IPS DF 4.7 (cell line): Measurements from ENCODE around the gene RPS8.
A peak's percentile ranks its signal among the peaks of the same experiment; 100 is the strongest.
"Not testable (repeated sequence)": the region's sequence is repeated elsewhere in the genome, so short reads cannot be mapped to it uniquely, and the experiment has no call there.

ENCODE experiments used
- DNase-seq: peaks from one replicate; pipeline ENCODE4 v3.0.0-alpha.2; 2013; ENCODE audit warnings: low spot score; ENCODE audit errors: extremely low read depth

Gene RPS8

GRCh38 chr1:44775078-44775929 lies at the start of gene RPS8:
RPS8 (plus strand) TSS chr1:44775540; CDS start chr1:44775597, 57 bp downstream.
- DNase-seq = peak; percentile 78

DNA sequence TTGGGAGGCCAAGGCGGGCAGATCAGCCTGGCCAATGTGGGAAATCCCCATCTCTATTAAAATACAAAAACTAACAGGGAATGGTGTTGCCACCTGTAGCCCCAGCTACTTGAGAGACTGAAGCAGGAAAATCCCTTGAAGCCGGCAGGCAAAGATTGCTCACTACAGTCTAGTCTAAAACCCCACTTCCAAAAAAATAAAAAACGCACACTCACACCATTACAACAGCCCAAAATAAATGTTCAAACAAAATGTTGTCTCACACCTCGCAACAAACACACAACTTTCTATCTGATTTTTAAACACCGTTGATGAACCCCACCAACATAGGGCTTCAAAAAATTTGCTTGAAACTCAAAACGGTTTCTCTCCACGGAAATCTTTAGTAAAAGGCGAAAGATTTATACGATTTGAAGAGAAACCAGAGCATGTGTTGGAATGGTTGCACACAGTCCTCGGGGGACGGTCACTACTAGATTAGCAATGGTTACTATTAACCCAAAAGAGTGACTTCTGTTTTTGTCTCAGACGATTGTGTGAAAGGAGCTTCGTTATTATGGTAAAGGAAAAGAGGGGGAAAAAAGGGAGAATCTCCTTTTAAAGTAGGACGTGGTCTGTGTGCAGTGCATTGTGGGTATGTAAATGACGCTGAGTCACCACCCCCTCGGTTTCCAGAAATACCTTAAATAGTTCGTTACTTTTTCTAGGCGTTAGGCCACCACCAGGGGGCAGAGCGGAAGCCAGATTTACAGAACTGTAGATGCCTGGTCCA lies 44.4 kb upstream of the RPS8 start, which contains the start of gene RNU5D-1:
Gene RNU5D-1, minus strand, starts transcription at position 430 of the 772 bp plus-strand sequence.
- peak; percentile 90 for DNase-seq

DNA sequence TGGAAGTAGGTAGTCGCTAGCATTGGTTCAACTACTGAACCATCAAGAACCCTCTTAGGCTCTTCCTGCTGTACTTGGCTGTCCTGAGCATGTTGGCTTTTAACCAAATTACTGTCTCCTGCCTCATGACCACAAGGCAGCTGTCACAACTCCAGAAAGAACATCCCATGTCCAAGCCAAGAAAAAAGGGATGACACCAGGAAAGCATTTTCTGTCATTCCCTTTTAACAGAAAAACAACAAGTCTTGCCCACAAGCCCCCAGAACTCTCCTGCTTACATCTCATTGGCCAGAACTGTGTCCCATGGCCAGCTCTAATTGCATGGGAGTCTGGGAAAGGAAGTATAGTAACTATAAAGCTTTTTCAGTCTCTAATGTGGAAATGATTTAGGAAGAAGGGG lies 42.0 kb upstream of the RPS8 start:
- DNase-seq = no peak

DNA sequence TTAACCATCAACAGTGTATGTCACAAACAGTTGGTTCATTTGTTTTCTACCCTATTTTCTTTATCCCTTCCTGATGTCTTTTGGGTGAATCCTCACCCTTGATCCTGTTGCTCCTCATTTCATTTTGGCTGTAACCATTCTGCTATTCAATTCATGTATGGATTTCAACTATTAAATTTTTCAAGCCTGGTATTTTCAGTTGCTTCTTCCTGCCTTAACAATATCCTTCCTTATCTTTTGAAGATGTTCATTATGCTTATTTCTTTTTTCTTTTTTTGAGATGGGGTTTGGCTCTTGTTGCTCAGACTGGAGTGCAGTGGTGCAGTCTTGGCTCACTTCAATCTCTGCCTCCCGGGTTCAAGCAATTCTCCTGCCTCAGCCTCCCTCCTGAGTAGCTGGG lies 41.6 kb upstream of the RPS8 start:
- DNase-seq = no peak

DNA sequence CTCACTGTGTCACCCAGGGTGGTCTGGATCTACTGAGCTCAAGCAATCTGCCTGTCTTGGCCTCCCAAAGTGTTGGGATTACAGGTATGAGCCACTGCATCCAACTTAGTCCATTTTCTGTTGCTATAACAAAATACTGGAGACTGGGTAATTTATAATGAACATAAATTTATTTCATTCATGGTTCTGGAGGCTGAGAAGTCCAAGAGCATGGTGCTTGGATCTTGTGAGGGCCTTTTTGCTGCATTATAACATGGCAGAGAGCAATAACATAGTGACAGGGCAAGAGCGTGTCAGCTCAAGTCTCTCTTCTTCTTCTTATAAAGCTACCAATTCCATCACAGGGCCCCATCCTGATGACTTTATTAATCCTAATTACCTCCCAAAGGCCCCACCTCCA lies 39.3 kb upstream of the RPS8 start:
- DNase-seq = no peak

- not testable (repeated sequence) for DNase-seq
Measured at GRCh38 chr1:44738953-44739306, 36.4 kb upstream of the RPS8 start.

DNA sequence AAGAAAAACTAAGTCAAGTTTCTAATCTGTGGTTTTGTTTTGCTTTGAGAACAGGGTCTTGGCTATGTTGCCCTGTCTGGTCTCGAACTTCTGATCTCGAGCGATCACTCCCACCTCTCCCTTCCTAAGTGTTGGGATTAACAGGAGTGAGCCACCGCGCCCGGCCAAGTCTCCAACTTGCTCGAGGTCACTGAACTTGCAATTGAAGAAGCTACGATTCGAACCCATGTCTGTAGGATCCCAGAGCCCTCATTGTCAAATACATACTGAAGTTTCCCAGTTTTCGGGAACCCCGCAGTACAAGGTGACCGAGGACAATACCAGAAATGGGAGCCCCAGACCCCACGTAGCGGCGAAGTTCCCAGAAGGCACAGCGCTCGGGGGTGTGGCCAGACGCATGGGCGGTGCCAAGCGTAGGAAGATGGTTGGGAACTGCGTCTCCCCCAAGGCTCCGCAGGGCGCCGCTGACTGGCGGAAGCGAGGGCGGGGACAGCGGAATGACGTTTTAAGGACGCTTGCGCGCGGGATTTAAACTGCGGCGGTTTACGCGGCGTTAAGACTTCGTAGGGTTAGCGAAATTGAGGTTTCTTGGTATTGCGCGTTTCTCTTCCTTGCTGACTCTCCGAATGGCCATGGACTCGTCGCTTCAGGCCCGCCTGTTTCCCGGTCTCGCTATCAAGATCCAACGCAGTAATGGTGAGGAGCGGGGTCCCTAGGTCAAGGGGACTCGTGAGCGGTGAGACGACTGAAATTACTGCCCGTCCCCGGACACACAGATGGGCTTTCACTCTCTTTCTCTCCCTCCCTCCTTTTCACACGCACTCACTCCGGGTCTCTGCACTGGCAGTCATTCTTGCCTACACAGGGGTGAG lies 35.8 kb upstream of the RPS8 start, which contains the start of gene KIF2C:
Gene KIF2C, plus strand, starts transcription at position 531 of the 872 bp plus-strand sequence. Its CDS starts 96 bp downstream, at position 627.
- peak; percentile 92 for DNase-seq

DNA sequence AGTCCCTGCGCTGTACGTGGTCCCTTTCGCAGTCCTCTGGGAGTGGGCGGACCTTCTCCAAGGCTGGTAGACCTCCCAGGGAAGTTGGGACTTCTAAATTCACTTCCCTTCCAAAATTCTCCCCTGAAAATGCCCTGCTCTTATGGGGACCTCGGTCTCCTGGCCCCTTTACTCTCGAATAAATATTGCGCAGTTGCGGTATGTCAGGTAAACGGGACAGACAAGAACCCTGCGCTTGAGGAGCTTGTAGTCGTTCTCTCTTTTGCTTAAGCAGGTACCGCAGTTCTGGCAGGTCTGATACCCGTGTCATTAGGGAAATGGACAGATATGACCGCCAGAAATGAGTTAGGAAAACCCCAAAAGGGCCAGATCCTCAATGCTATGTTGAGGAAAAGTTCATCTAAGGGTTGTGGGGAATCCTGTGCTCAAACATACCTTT lies 35.1 kb upstream of the RPS8 start:
- DNase-seq = no peak

DNA sequence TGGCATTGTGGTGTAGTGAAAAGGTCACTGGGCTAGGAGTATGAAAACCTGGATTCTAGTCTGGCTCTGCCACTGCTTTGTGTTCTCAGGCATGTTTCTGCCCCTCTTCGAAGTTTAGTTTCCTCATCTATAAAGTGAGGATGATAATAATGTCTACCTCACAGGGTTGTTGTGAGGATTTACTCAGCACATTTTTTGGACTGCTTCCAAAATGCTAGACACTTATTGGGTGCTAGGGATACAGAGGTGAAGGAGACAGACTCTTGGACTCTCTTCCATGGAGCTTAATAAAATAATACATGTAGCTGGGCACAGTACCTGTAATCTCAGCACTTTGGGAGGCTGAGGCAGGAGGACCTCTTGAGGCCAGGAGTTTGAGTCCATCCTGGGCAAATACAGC lies 32.1 kb upstream of the RPS8 start:
- no peak for DNase-seq

GRCh38 chr1:44747878-44748277 lies 27.5 kb upstream of the RPS8 start:
- DNase-seq = no peak

DNA sequence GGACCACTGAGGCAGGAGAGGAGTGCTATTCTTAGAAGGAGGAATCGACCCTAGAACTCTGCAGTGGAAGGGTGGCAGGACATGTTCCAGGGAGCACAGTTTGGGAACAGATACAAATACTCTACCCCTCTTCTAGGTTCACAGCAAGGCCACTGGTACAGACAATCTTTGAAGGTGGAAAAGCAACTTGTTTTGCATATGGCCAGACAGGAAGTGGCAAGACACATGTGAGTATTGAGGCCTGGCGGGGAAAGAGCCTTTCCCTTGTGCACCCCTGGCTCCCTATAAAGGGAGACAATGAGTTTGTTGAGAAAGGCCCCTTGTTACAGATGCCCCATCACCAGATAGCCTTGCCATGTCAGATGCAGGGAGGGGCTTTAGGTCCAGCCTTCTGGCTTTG lies 17.9 kb upstream of the RPS8 start:
- DNase-seq = no peak

- no peak for DNase-seq
Measured at GRCh38 chr1:44759077-44759476, 16.3 kb upstream of the RPS8 start.

DNA sequence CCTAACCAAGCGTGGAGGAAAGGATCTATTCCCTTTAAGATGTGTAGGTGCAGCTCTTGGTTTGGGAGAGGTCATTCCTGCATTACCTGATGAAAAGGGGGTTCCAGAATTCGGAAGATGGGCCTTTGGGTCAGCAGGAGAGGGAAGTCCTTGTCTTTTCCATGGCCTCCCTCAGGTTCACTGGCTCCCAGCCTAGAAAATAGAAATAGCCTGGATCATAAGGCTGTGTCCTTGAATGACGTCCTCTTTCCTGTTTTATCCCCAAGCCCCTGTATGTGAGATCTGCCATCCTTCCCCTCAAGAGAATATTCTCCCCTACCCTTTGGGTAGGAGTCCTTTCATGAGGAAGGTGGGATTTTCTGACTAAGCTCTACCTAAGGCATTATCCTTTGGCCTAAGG lies 14.5 kb upstream of the RPS8 start:
- no peak for DNase-seq

DNA sequence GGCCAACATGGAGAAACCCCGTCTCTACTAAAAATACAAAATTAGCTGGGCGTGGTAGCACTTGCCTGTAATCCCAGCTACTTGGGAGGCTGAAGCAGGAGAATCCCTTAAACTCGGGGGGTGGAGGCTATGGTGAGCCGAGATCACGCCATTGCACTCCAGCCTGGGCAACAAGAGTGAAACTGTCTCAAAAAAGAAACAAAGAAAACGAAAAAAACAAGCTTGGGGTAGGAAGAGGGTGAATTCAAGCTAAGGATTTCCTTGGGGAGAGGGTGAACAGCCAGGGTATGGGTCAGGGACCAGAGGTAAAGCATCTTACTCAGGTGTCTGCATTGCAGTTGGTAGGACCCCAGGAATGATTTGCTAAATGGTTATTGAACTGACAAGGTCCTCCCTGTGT lies 8.9 kb upstream of the RPS8 start:
- not testable (repeated sequence) for DNase-seq

- DNase-seq = no peak
Measured at GRCh38 chr1:44775930-44776729, 790 bp downstream of the RPS8 start.

GRCh38 chr1:44776730-44777068 lies 1.4 kb downstream of the RPS8 start:
- no peak for DNase-seq

DNA sequence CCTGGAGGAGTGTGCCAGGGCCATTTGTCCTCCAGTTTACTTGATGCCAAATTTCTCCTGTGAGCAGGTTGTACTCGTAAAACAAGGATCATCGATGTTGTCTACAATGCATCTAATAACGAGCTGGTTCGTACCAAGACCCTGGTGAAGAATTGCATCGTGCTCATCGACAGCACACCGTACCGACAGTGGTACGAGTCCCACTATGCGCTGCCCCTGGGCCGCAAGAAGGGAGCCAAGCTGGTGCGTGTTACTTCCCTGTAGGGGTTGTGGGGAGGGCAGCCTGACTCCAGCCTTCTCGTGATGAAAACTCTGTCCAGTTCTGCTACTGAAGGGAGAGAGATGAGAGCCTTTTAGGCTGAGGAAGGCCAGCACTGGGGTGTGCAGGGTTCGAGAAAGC lies 2.2 kb downstream of the RPS8 start:
- DNase-seq = no peak

GRCh38 chr1:44777969-44778635 lies 2.8 kb downstream of the RPS8 start:
- no peak for DNase-seq

- DNase-seq = no peak
Measured at GRCh38 chr1:44778705-44779576, 3.6 kb downstream of the RPS8 start.
